ENCODE measurements around the gene REV1.

Gene REV1

GRCh38 chr2:99487906-99488305 is 1.9 kb downstream of the REV1 start:
- Histone ChIP-seq H3K27me3 (ENCODE audit: low read length) (no peaks in the 10 kb centered on the region), H3F3A (ENCODE audit: insufficient read depth) (peaks cover 9% of the 10 kb centered on the region; the same call in 1 of the 2 replicates), H3K9me3 (ENCODE audit: insufficient read depth, low read length) (no peaks in the 10 kb centered on the region), H4K20me1 (ENCODE audit: low read depth, low read length) (peaks cover 18% of the 10 kb centered on the region; the same call in 1 of the 2 replicates), H3K27ac (ENCODE audit: low read depth, low read length) (no peak overlapping the region), H3K36me3 (ENCODE audit: low read length) (no peaks in the 10 kb centered on the region), H3K9ac (ENCODE audit: low read length) (no peak overlapping the region), H3K9me2 (replicated peaks; ENCODE audit: insufficient read depth, low read length) (no peaks in the 10 kb centered on the region), H3K4me3 (ENCODE audit: insufficient read depth, low read length, poor library complexity, severe bottlenecking) (no peak overlapping the region), H3K79me2 (ENCODE audit: insufficient read depth, low read length) (peaks cover 53% of the 10 kb centered on the region), H2AFZ (ENCODE audit: low read depth, low read length, severe bottlenecking) (no peak overlapping the region), H3K4me2 (ENCODE audit: low read depth, low read length, poor library complexity, severe bottlenecking) (no peak overlapping the region)
- TF ChIP-seq, protein P1, sequence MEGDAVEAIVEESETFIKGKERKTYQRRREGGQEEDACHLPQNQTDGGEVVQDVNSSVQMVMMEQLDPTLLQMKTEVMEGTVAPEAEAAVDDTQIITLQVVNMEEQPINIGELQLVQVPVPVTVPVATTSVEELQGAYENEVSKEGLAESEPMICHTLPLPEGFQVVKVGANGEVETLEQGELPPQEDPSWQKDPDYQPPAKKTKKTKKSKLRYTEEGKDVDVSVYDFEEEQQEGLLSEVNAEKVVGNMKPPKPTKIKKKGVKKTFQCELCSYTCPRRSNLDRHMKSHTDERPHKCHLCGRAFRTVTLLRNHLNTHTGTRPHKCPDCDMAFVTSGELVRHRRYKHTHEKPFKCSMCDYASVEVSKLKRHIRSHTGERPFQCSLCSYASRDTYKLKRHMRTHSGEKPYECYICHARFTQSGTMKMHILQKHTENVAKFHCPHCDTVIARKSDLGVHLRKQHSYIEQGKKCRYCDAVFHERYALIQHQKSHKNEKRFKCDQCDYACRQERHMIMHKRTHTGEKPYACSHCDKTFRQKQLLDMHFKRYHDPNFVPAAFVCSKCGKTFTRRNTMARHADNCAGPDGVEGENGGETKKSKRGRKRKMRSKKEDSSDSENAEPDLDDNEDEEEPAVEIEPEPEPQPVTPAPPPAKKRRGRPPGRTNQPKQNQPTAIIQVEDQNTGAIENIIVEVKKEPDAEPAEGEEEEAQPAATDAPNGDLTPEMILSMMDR (IDR thresholded peaks at IDR 0.05; ENCODE audit: insufficient read depth, low read length, poor library complexity, severe bottlenecking), result no peak
- no peak for TF ChIP-seq EZH2phosphoT487 (conservative IDR thresholded peaks at IDR 0.05; ENCODE audit: low read length)

GRCh38 chr2:99485824-99486223 is 4.0 kb downstream of the REV1 start:
- H4K20me1 ChIP-seq (ENCODE audit: low read depth, low read length), result peaks cover 30% of the 10 kb centered on the region
- peak overlapping the region; percentile 73 for H3K4me2 ChIP-seq (ENCODE audit: low read depth, low read length, poor library complexity, severe bottlenecking)
- no peaks in the 10 kb centered on the region for H3K9me2 ChIP-seq (replicated peaks; ENCODE audit: insufficient read depth, low read length)
- H3K4me3 ChIP-seq (ENCODE audit: insufficient read depth, low read length, poor library complexity, severe bottlenecking), result peak overlapping the region; percentile 31
- H3K79me2 ChIP-seq (ENCODE audit: insufficient read depth, low read length), result peaks cover 73% of the 10 kb centered on the region
- peak overlapping the region; percentile 27 for H3K9ac ChIP-seq (ENCODE audit: low read length)
- peak overlapping the region; percentile 30; the same call in 1 of the 2 replicates for H3K27ac ChIP-seq (ENCODE audit: low read depth, low read length)
- H3F3A ChIP-seq (ENCODE audit: insufficient read depth), result peaks cover 9% of the 10 kb centered on the region; the same call in 1 of the 2 replicates
- H3K36me3 ChIP-seq (ENCODE audit: low read length), result no peaks in the 10 kb centered on the region
- H3K27me3 ChIP-seq (ENCODE audit: low read length), result no peaks in the 10 kb centered on the region
- no peak for TF ChIP-seq EZH2phosphoT487 (conservative IDR thresholded peaks at IDR 0.05; ENCODE audit: low read length)
- TF ChIP-seq, protein P1 (IDR thresholded peaks at IDR 0.05; ENCODE audit: insufficient read depth, low read length, poor library complexity, severe bottlenecking), result no peak
- no peak overlapping the region for H2AFZ ChIP-seq (ENCODE audit: low read depth, low read length, severe bottlenecking)
- no peaks in the 10 kb centered on the region for H3K9me3 ChIP-seq (ENCODE audit: insufficient read depth, low read length)

- H3K9ac ChIP-seq (ENCODE audit: low read length), result peak overlapping the region; percentile 27
These were observed 4.4 kb downstream of the REV1 start for GRCh38 chr2:99485411-99485810.

More at GRCh38 chr2:99485411-99485810, 4.4 kb downstream of the REV1 start:
- Histone ChIP-seq H3K36me3 (ENCODE audit: low read length) (no peaks in the 10 kb centered on the region), H3K9me3 (ENCODE audit: insufficient read depth, low read length) (no peaks in the 10 kb centered on the region), H3K27ac (ENCODE audit: low read depth, low read length) (peak overlapping the region; percentile 30; the same call in 1 of the 2 replicates), H3K4me2 (ENCODE audit: low read depth, low read length, poor library complexity, severe bottlenecking) (peak overlapping the region; percentile 73), H3K79me2 (ENCODE audit: insufficient read depth, low read length) (peaks cover 78% of the 10 kb centered on the region), H3K27me3 (ENCODE audit: low read length) (no peaks in the 10 kb centered on the region), H3K4me3 (ENCODE audit: insufficient read depth, low read length, poor library complexity, severe bottlenecking) (peak overlapping the region; percentile 31), H4K20me1 (ENCODE audit: low read depth, low read length) (peaks cover 30% of the 10 kb centered on the region), H2AFZ (ENCODE audit: low read depth, low read length, severe bottlenecking) (no peak overlapping the region), H3F3A (ENCODE audit: insufficient read depth) (peaks cover 9% of the 10 kb centered on the region; the same call in 1 of the 2 replicates), H3K9me2 (replicated peaks; ENCODE audit: insufficient read depth, low read length) (no peaks in the 10 kb centered on the region)
- TF ChIP-seq, protein P1 (IDR thresholded peaks at IDR 0.05; ENCODE audit: insufficient read depth, low read length, poor library complexity, severe bottlenecking), result no peak
- TF ChIP-seq EZH2phosphoT487 (conservative IDR thresholded peaks at IDR 0.05; ENCODE audit: low read length), result no peak

All from SU-DHL-6 (cell line).